Measurements from ENCODE around the gene PIP4K2C.
"Not testable (repeated sequence)": the region's sequence is repeated elsewhere in the genome, so short reads cannot be mapped to it uniquely, and the experiment has no call there.

Gene PIP4K2C

DNA sequence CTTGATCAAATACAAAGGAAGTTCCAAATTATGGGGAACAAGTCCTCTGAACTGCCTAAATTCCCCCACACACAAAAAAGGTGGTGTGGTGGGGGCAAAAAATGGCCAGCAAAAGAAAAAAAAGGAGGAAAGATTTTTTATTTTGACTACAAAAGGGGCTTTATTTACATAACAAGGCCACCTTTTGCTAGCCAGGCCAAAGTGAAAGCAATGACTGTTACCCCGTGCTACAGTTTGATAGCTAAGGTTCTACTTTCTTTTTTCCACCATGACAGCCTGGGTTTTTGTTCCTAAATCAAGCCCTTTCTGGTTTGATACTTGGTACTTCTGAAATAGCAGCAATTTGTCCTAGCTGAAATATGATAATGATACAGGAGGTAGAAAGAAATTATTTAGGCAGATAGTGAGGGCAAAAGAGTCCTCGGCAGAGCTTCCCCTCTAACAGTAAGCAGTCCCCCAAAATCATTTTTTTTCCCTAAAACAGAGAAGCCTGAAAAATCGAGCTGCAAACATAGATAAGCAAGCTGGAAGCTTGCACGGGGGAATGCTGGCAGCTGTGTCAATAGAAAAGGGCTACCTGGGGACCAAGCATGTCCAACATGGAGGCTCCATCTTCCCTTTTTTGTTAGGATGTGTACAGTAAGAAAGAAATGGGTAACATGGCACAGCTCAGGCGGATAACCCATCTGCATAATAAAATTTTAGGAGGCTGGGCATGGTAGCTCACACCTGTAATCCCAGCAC is 50.9 kb downstream of the PIP4K2C start:
- no peak for DNase-seq

DNA sequence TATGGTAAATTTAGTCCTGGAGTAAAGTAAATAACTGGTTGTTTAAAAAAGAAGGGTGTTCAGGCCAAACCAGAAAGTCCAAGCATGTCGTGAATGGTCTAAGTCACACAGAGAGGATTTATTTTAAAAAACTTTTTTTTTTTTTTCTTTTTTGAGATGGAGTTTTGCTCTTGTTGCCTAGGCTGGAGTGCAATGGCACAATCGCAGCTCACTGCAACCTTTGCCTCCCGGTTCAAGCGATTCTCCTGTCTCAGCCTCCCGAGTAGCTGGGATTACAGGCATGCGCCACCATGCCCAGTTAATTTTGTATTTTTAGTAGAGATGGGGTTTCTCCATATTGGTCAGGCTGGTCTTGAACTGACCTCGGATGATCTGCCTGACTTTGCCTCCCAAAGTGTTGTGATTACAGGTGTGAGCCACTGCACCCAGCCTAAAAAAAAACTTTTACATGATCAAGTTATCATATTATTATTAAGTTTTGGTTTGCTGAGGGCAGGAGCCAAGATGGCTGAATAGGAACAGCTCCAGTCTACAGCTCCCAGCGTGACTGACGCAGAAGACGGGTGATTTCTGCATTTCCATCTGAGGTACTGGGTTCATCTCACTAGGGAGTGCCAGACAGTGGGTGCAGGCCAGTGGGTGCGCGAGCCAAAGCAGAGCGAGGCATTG is 55.1 kb downstream of the PIP4K2C start:
- DNase-seq: not testable (repeated sequence)

DNA sequence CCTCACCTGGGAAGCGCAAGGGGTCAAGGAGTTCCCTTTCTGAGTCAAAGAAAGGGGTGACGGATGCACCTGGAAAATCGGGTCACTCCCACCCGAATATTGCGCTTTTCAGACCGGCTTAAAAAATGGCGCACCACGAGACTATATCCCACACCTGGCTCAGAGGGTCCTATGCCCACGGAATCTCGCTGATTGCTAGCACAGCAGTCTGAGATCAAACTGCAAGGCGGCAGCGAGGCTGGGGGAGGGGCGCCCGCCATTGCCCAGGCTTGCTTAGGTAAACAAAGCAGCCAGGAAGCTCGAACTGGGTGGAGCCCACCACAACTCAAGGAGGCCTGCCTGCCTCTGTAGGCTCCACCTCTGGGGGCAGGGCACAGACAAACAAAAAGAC is 55.7 kb downstream of the PIP4K2C start:
- DNase-seq: not testable (repeated sequence)

All from NCI-H2029 treated with DMSO at 0.1 percent for 48 hours (cell line).